IgD-negative memory B cell (primary cell): ENCODE data around the gene ADGRA1. TPM values are rescaled to one million over a fixed set of nuclear protein-coding genes. Genes with fewer than 3 reads are reported as not detected.

Experiments
- H3K27ac Mint-ChIP-seq, 3 donors: one replicate each; pipeline ENCODE4 v1.8.0; 2020 to 2022; ENCODE audit warnings: mild to moderate bottlenecking in 3 of 3, mixed read lengths in 3 of 3, moderate library complexity in 1 of 3
- H3K27me3 Mint-ChIP-seq: one replicate; pipeline ENCODE4 v1.8.0; 2021; ENCODE audit warnings: mixed read lengths
- H3K36me3 Mint-ChIP-seq: one replicate; pipeline ENCODE4 v1.8.0; 2020; ENCODE audit warnings: mild to moderate bottlenecking, mixed read lengths
- H3K4me1 Mint-ChIP-seq, 3 donors: one replicate each; pipeline ENCODE4 v1.8.0; 2020 to 2022; ENCODE audit warnings: mixed read lengths in 3 of 3, mild to moderate bottlenecking in 1 of 3
- H3K4me3 Mint-ChIP-seq, 4 donors: one replicate each; pipeline ENCODE4 v1.8.0; 2020 to 2022; ENCODE audit warnings: mild to moderate bottlenecking in 4 of 4, mixed read lengths in 4 of 4, moderate library complexity in 3 of 4
- H3K9me3 Mint-ChIP-seq, 3 donors: one replicate each; pipeline ENCODE4 v1.8.0; 2020 to 2021; ENCODE audit warnings: mixed read lengths in 3 of 3, mild to moderate bottlenecking in 1 of 3
- polyA plus RNA-seq: library from polyadenylated mRNA; unstranded; fragments of 300-500 nt; fragmentation: Illumina TruSeq; gene quantifications from one replicate; pipeline ENCODE4 v1.2.3, GENCODE V29; 2021

ADGRA1 gene
- polyA plus RNA-seq, 1 donor from 2014 or later, result not detected

- Mint-ChIP-seq H3K4me1 (peaks cover 0 to 4% (median 2%) of the 10 kb centered on the region in 3 donors), H3K4me3 (no peak overlapping the region), H3K27ac (no peak overlapping the region), H3K9me3 (no peaks in the 10 kb centered on the region), H3K27me3 (peaks cover 24% of the 10 kb centered on the region), H3K36me3 (no peaks in the 10 kb centered on the region)
Measured at GRCh38 chr10:133163889-133164815, 76.4 kb downstream of the ADGRA1 start.

DNA sequence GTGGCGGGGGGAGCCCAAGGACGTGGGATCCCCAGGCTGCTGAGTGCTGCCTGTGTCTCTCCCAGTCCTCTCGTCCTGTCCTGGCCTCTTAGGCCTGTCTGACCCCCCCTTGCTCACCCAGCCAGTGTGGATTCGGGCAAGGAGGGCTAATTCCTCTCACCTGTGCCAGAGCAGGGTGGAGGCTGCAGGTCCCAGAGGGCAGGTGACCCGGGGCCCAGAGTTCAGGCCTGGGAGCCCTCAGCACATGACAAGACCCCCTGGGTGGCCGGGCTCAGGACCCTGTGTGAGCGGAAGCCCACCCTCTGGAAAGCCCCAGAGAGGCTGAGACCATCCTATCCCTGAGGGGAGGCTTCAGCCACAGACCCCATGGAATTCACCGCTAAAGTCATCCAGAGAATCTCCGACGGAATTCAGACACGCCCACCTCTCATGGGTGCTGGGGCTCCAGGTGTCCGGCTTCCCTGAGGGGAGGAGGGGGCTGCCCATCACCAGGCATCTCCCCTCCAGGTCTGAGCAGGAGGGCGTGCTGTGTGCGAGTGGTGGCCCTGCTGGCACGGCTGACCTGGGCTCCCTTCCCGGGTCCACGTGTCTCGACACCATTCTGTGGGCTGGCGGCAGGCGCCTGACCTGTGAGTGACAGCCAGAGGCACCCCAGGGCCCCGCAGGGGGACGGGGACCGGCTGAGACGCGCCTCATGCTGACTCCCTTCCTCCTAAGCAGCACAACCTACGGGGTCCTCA lies 77.3 kb downstream of the ADGRA1 start:
- peaks cover 0 to 7% (median 2%) of the 10 kb centered on the region in 3 donors for H3K4me1 Mint-ChIP-seq
- H3K27me3 Mint-ChIP-seq, result peaks cover 24% of the 10 kb centered on the region
- H3K27ac Mint-ChIP-seq, result no peak overlapping the region
- no peak overlapping the region for H3K4me3 Mint-ChIP-seq
- H3K9me3 Mint-ChIP-seq, result no peaks in the 10 kb centered on the region
- H3K36me3 Mint-ChIP-seq, result no peaks in the 10 kb centered on the region

DNA sequence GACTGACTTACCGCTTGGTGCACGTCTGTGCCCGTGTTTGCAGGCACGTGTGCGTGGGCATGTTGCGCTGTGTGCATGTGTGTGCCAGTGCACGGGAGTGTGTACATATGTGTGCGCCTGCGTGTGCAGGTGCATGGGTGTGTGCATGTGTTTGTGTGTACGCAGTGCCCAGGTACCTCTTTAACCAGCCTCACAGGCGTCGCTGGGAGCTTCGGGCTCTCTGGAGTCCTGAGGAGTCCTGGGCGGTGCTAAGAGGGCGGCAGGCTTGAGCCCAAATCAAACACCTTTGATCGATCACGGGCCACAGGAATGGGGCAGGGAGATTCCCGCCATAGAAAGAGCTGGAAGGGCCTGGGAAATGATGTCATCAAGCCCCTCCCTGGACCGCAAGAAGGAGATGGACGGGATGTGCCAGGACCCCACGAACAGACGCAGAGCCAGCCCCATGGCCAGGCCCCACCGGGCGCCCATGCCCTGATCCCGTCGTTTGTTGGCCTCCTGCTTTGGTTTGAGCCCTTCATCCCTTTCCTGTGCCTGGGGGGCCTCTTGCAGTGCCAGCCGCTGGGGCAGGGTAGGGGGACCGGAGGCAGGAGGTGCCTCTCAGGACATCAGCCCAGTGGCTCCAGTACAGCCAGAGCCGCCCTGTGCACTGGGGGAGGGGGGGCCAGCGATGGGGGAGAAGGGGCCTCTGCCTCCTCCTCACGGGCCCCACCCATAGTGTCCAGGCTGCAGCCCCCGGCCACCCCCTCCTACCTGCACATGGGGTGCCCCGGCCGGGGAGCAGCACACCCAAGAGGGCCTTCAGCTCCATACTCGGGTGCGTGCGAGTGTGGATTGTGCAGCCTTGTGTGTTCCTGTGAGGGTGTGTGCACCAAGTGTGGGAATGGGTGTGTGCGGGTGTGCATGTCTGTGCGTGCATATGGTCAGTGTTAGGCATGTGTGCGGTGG lies 78.1 kb downstream of the ADGRA1 start:
- Mint-ChIP-seq H3K27me3 (peaks cover 26% of the 10 kb centered on the region), H3K36me3 (no peaks in the 10 kb centered on the region), H3K27ac (no peak overlapping the region), H3K4me1 (peaks cover 0 to 7% (median 2%) of the 10 kb centered on the region in 3 donors), H3K4me3 (no peak overlapping the region), H3K9me3 (no peaks in the 10 kb centered on the region)

DNA sequence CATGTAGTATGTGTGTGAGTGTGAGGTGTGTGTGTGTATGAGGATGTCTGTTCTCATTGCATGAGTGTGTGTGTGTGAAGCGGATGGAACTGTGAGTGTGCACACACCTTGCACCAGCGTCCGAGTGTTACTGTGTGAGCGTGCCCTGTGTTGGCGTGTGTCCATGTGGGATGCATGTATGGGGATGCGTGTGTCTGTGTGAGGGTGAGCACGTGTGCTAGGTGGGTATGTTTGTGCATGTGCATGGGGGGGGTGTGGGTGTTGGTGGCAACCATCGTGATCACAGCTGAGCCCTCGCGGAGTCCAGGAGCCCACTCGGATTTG lies 78.7 kb downstream of the ADGRA1 start:
- H3K27ac Mint-ChIP-seq, result no peak overlapping the region
- H3K4me3 Mint-ChIP-seq, result no peak overlapping the region
- H3K36me3 Mint-ChIP-seq, result no peaks in the 10 kb centered on the region
- H3K4me1 Mint-ChIP-seq, result peaks cover 0 to 7% (median 2%) of the 10 kb centered on the region in 3 donors
- peaks cover 21% of the 10 kb centered on the region for H3K27me3 Mint-ChIP-seq
- H3K9me3 Mint-ChIP-seq, result no peaks in the 10 kb centered on the region

DNA sequence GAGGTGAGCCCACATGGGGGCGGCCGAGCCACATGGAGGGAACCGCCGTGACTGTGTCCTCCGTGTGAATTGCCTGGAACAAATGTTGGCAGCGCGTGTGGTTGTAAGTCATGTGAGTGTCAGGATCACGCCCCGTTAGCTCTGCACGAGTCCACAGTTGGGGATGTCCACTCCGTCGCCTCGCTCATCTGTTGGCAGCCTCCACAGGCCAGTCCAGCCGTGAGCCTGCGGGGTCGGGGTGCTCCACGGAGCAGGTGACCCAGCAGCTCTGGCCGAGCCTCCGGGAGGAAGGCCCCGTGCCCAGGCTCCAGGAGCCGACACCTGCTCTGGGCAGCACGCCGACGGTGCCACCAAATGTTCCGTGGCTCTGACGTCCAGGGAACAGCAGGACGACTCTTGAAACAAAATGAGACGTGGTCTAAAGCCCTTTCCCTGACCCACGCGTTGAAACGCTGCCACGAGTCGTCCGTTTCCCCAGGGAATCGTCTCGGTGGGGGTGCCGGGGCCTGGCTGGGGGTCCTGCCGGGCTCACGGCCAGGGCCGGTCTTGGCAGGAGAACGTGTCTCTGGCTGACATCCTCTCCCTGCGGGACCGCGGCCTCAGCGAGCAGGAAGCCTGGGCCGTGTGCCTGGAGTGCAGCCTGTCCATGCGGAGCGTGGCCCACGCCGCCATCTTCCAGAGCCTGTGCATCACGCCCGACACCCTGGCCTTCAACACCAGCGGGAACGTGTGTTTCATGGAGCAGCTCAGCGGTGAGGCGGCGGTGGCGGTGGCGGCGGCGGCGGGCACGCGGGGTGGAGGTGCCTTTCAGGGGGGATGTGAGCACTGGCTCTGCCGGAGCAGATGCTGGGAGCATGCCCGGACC lies 79.3 kb downstream of the ADGRA1 start:
- H3K27ac Mint-ChIP-seq, result no peak overlapping the region
- H3K4me1 Mint-ChIP-seq, result peaks cover 0 to 7% (median 2%) of the 10 kb centered on the region in 3 donors
- no peak overlapping the region for H3K4me3 Mint-ChIP-seq
- no peaks in the 10 kb centered on the region for H3K9me3 Mint-ChIP-seq
- peaks cover 18% of the 10 kb centered on the region for H3K27me3 Mint-ChIP-seq
- peaks cover 2% of the 10 kb centered on the region for H3K36me3 Mint-ChIP-seq

GRCh38 chr10:133167693-133168616 lies 80.2 kb downstream of the ADGRA1 start:
- H3K36me3 Mint-ChIP-seq, result peaks cover 2% of the 10 kb centered on the region
- no peak overlapping the region for H3K4me3 Mint-ChIP-seq
- H3K27ac Mint-ChIP-seq, result peak overlapping the region in 1 of 3 donors; percentile 77
- peaks cover 12% of the 10 kb centered on the region for H3K27me3 Mint-ChIP-seq
- H3K9me3 Mint-ChIP-seq, result no peaks in the 10 kb centered on the region
- H3K4me1 Mint-ChIP-seq, result peaks cover 0 to 5% (median 2%) of the 10 kb centered on the region in 3 donors

DNA sequence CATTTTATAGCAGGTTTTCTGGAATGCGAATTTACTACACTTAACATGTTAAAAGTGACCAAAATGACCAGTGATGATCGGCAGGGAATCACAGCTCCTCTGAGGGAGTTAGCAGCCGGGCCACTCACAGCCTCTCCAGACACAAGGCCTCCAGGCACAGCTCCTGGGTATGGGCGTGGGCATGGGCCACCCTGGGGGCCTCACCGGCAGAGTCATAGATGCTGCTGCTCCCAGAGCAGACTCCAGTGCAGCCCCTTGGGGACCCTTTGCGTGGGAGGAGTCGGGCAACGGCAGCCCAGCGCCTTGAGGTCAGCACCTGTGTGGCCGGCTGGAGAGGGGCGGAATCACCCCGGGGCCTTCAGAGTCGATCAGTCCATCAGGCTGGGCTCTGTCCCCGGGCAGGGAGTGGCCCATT lies 80.9 kb downstream of the ADGRA1 start:
- Mint-ChIP-seq H3K36me3 (peaks cover 4% of the 10 kb centered on the region), H3K4me1 (peaks cover 0 to 5% (median 2%) of the 10 kb centered on the region in 3 donors), H3K9me3 (no peaks in the 10 kb centered on the region), H3K27ac (no peak overlapping the region), H3K27me3 (peaks cover 13% of the 10 kb centered on the region), H3K4me3 (no peak overlapping the region)

DNA sequence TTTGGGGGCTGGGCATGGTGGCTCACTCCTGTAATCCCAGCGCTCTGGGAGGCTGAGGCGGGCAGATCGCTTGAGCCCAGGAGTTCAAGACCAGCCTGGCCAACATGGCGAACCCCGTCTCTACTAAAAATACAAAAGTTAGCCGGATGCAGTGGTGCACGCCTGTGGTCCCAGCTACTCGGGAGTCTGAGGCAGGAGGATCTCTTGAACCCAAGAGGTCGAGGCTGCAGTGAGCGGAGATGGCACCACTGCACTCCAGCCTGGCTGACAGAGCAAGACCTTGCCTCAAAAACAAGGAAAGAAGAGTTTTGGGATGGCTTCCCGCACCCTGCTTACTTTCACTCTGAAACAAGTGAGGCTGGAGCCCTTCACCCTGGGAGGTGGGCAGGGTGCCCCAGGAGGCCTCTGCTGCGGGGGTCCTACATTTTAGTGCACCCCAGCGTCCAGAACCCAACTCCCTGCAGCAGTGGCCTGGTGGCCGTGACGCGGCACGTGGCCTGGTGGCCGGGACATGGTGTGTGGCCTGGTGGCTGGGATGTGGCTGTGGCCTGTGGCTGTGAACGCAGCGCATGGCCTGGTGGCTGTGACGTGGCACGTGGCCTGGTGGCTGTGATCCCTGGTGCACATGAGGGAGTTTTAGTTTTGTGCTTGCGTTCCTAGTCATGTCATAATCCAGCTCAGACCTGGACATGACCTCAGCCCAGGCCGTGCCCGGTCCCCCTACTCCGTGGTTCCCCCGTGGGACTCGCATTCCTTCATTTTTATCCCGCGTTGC lies 81.6 kb downstream of the ADGRA1 start:
- Mint-ChIP-seq H3K4me1 (peaks cover 0 to 5% (median 3%) of the 10 kb centered on the region in 3 donors), H3K36me3 (peaks cover 5% of the 10 kb centered on the region), H3K27ac (peak overlapping the region in 1 of 3 donors; percentile 77), H3K9me3 (no peaks in the 10 kb centered on the region), H3K4me3 (peak overlapping the region in 1 of 4 donors; percentile 37), H3K27me3 (peaks cover 13% of the 10 kb centered on the region)

DNA sequence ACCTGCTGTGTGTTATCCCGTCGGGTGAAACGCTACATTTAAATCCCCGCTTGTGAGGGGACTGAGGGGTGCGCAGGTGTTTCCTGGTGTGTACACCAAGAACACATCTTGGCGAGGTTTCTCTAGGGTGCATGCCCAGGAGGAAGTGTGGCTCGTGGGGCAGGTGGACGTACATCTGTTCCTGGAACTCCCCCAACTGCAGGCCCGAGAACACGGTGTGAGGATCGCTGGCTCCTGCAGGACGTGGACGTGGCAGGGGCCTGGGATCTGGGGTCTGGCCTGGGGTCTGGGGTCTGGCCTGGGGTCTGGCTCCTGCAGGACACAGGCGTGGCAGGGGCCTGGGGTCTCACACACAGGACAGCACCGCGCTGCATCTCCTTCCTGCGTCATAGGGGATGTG lies 82.4 kb downstream of the ADGRA1 start:
- peaks cover 7% of the 10 kb centered on the region for H3K36me3 Mint-ChIP-seq
- H3K9me3 Mint-ChIP-seq, result no peaks in the 10 kb centered on the region
- H3K27me3 Mint-ChIP-seq, result peaks cover 13% of the 10 kb centered on the region
- H3K4me1 Mint-ChIP-seq, result peaks cover 0 to 6% (median 5%) of the 10 kb centered on the region in 3 donors
- H3K4me3 Mint-ChIP-seq, result peak overlapping the region in 1 of 4 donors; percentile 37
- H3K27ac Mint-ChIP-seq, result peak overlapping the region in 1 of 3 donors; percentile 77

DNA sequence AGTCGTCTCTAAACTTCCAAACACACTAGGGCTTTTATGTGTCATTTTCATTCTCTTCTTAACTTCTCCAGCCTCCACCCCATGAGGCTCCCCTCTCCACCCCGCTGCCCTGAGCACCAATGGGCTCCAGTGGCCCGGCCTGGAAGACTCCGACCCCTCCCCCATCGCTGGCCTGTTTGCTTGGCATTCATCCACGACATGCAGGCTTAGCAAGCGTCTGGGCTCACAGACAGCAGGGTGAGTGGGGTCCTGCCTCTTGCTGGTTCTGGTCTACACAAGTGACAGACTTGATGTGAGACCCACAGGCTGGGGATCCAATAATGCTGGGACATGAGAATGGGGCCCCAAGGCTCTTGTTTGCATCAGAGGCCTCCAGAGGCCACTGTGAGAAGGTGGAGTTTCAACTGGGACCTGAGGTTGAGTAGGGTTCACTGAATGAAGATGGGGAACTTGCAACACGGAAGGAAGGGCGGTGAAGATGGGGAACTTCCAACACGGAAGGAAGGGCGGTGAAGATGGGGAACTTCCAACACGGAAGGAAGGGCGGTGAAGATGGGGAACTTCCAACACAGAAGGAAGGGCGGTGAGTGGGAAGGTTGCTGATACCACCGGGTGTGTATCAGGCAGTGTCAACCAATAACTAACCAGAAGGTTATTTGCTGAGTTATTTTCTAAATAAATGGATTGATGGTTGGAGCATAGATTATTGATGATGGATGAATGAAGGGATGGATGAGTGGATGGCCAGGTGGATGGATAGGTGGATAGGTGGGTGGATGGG lies 86.3 kb downstream of the ADGRA1 start:
- peaks cover 9% of the 10 kb centered on the region for H3K36me3 Mint-ChIP-seq
- peak overlapping the region in 1 of 3 donors; percentile 76 for H3K27ac Mint-ChIP-seq
- peaks cover 10% of the 10 kb centered on the region for H3K27me3 Mint-ChIP-seq
- H3K4me3 Mint-ChIP-seq, result peak overlapping the region in 1 of 4 donors; percentile 83
- H3K9me3 Mint-ChIP-seq, result peaks cover 0 to 10% (median 0%) of the 10 kb centered on the region in 3 donors
- H3K4me1 Mint-ChIP-seq, result peaks cover 0 to 4% (median 2%) of the 10 kb centered on the region in 3 donors

DNA sequence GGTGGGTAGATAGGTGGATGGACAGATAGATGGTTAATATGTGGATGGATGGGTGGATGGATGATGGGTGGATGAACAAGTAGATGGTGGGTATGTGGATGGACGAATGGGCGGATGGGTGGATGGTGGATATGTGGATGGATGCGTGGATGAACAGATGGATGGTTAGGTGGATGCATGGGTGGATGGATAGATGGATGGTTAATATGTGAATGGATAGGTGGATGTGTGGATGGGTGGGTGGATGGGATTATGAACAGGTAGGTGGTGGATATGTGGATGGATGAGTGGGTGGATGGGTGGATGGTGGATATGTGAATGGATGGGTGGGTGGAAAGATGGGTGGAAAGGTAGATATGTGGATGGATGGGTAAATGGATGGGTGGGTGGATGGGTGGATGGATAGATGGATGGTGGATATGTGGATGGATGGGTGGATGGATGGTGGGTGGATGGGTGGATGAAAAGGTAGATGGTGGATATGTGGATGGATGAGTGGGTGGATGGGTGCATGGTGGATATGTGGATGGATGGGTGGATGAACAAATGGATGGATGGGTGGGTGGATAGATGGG lies 87.1 kb downstream of the ADGRA1 start:
- peak overlapping the region in 1 of 4 donors; percentile 63 for H3K4me3 Mint-ChIP-seq

More for the DNA sequence above, 87.1 kb downstream of the ADGRA1 start:
- Mint-ChIP-seq H3K36me3 (peaks cover 9% of the 10 kb centered on the region), H3K27me3 (peaks cover 10% of the 10 kb centered on the region), H3K4me1 (peaks cover 0 to 4% (median 2%) of the 10 kb centered on the region in 3 donors), H3K27ac (no peak overlapping the region), H3K9me3 (peaks cover 0 to 10% (median 0%) of the 10 kb centered on the region in 3 donors)
